NB4 (cell line): ENCODE measurements around the gene COX7A2L.

Experiments used
- CTCF ChIP-seq: IDR thresholded peaks from one replicate; pipeline ENCODE4 v1.5.1; 2012; ENCODE audit warnings: low read depth, low read length
- MAX ChIP-seq: IDR thresholded peaks from 2 replicates; pipeline ENCODE4 v1.6.1; 2011; ENCODE audit warnings: low read depth, low read length
- MYC ChIP-seq: IDR thresholded peaks from 2 replicates; pipeline ENCODE4 v1.6.1; 2011; ENCODE audit warnings: low read depth, low read length
- POLR2A ChIP-seq: IDR thresholded peaks from 2 replicates; pipeline ENCODE4 v1.6.1; 2011; ENCODE audit warnings: mild to moderate bottlenecking; ENCODE audit not compliant: insufficient read length; ENCODE audit errors: extremely low read depth

GRCh38 chr2:42300527-42300926, 60.5 kb downstream of the COX7A2L start:
- TF ChIP-seq POLR2A (no peak), CTCF (no peak), MAX (no peak), MYC (no peak)
